Vein endothelial cell (primary cell): Measurements from ENCODE around the gene CDH13. TPM values are rescaled to one million over a fixed set of nuclear protein-coding genes. Genes with fewer than 3 reads are reported as not detected.

Source experiments
- small RNA-seq: library from RNA; depleted of rRNA; stranded (forward); fragments of <200 nt; gene quantifications from one replicate; pipeline ENCODE3, GENCODE V24; 2012
- total RNA-seq: library from RNA; depleted of rRNA; stranded (reverse); fragments of >200 nt; gene quantifications from 2 replicates; pipeline ENCODE4 v1.2.3, GENCODE V29; 2012

The CDH13 gene
- total RNA-seq, result 167 and 235 TPM in 2 replicates

GRCh38 chr16:82626791-82627261 is at the start of gene CDH13:
CDH13 (plus strand) TSS chr16:82626969.

DNA sequence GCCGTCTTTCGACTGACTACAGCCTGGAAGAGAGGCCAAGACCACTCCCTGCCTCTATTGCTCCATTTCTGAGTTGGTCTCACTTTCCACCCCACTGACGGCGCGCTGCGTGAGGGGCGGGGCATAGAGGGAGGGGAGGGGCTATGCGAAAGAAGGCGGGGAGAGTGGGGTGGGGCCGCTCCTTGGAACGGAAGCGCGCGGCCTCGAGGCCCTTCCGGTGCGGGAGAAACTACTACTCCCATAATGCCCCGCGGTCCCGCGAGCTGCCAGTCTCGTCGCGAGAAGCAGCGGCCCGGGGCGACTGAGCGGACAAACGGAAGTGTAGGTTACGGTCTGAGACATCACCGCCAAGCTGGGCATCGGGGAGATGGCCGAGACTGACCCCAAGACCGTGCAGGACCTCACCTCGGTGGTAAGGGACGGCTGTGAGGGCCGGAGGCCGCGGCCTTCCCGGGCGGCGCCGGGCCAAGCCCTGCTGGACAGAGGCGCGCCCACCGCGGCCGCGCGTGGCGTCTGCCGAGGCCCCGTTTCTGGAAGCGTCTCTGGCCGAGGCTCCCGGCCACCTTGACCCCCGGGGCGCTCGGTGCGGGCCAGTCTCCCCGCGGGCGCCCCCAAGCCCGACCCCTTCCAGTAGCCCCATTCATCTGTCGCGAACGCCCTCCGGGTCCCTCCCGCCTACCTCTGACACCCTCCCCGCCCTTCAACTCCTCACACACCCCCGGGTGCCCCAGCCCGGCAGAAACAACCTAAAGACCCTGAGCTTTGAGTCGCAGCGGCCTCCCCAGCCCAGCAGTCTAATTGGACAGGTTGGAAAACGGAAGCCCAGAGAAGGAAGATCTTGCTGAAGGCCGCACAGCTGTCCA is 1181.2 kb downstream of the CDH13 start, which contains the start of gene HSBP1:
TSS of gene HSBP1 (plus strand) at position 269 of the 863 bp plus-strand sequence. CDS start at position 368, 99 bp downstream.

Small RNAs within 50 kb of the gene (small RNA-seq; reads per million reads assigned to genes)
- gene AC099506.2 (not detected), gene MIR3182 (not detected), gene MIR8058 (not detected)
